WI38 (cell line): ENCODE measurements around the gene FAM217B.

Experiments used
- H3K4me3 ChIP-seq: 2 replicates; pipeline ENCODE4 v1.5.1; 2011; ENCODE audit warnings: low read depth, mild to moderate bottlenecking, control low read depth, low read length
- TF ChIP-seq, protein P1 (sequence below): IDR thresholded peaks from 2 replicates; pipeline ENCODE4 v1.5.1; 2012; ENCODE audit warnings: low read depth, mild to moderate bottlenecking, control low read depth, low read length

The FAM217B gene

DNA sequence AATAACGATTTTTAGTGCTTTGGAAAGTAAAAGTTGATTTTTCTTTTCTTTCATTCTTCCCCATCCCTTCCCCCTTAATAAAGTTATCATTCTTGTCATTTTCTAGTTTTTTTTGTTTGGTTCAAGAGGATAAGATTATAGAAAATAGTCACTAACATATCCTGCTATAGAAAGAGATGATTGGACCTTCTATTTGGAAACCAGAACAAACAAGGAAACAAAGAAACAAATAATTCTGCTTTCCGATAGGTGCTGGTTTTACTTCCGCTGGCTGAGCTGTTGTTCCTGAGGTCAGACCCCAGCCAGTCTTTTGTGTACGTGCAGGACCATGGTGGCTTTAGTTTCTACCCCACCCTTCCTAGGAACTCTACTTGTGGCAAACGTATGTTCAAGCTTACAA lies 17.9 kb downstream of the FAM217B start, which contains the start of gene CDH26:
Gene CDH26 (plus strand): TSS at position 301 of the 400 bp plus-strand sequence. CDS start 304 bp downstream, outside the sequence.
- H3K4me3 ChIP-seq, result no peak within 1 kb of the TSS
- TF ChIP-seq, protein P1, sequence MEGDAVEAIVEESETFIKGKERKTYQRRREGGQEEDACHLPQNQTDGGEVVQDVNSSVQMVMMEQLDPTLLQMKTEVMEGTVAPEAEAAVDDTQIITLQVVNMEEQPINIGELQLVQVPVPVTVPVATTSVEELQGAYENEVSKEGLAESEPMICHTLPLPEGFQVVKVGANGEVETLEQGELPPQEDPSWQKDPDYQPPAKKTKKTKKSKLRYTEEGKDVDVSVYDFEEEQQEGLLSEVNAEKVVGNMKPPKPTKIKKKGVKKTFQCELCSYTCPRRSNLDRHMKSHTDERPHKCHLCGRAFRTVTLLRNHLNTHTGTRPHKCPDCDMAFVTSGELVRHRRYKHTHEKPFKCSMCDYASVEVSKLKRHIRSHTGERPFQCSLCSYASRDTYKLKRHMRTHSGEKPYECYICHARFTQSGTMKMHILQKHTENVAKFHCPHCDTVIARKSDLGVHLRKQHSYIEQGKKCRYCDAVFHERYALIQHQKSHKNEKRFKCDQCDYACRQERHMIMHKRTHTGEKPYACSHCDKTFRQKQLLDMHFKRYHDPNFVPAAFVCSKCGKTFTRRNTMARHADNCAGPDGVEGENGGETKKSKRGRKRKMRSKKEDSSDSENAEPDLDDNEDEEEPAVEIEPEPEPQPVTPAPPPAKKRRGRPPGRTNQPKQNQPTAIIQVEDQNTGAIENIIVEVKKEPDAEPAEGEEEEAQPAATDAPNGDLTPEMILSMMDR, result no peak

DNA sequence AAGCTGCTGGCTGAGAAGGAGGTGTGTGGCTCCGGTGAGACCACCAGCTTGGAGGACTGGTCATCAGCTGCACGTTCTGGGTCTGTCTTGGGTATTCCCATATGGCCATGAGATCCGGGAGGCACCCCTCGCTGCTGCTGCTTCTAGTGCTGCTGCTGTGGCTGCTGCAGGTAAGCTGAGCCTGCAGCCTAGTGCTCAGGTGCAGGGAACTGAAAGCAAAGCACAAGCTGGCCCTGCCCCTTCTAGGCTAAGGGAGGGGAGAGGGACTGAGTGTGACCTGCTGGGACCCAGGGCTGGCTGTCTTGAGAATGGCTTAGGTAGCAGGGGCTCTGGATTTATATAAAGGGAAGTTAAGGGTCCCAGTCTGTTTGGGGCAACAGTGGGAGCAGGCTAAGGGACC lies 18.4 kb downstream of the FAM217B start:
- H3K4me3 ChIP-seq, result no peak overlapping the region
- TF ChIP-seq, protein P1, result no peak

DNA sequence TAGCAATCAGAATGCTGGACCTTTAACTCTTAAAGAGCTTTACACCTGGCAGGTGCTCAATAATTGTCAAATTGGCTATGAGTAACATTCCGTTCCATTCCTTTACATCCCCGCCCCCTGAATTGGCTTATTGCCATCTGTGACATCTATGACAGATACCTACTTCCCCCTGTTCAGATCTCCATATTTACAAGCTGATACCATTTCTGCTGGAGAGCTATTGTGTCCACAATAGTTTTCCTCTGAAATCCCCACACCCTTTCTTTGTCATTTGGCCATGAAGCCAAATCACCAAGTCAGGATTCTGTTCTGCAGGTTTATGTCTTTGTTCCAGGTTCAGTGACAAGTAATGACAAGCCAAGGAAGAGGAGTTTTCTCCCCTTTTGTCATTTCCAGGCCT lies 21.2 kb downstream of the FAM217B start:
- TF ChIP-seq, protein P1, result no peak
- no peak overlapping the region for H3K4me3 ChIP-seq

DNA sequence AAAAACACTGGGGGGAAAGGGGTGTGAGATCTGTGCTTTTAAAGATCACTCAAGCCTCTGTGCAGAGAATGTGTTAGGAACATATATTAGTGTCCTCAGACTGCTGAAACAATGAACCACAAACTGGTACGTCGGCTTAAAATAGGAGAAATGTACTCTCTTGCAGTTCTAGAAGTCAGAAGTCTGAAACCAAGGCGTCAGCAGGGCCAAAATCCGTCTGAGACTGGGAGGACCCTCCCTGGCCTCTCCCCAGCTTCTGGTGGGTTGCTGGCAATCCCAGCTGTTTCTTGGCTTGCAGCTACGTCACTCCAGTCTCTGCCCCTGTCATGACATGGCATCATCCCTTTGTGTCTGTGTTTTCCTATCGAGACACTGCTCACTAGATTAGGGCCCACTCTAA lies 22.0 kb downstream of the FAM217B start:
- H3K4me3 ChIP-seq, result no peak overlapping the region
- TF ChIP-seq, protein P1, result no peak

DNA sequence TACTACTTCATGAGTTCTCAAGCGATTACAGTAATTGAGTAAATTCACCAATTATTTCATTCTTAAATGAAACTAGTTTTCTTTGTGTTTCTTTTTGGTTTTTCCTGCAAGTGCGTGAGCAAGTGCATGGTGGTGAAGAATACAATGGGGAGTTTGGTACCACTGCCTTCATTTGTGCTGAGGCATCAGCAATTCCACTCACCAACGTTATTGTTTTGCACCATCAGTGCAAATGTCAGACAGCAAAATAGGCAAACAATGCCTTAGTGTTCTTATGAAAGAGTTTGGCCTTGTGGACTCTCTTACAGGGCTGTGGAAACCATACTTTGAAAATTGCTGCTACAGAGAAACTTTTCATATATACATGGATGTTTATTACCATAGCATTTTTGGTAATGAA lies 26.2 kb downstream of the FAM217B start:
- H3K4me3 ChIP-seq, result no peak overlapping the region
- TF ChIP-seq, protein P1, result no peak

DNA sequence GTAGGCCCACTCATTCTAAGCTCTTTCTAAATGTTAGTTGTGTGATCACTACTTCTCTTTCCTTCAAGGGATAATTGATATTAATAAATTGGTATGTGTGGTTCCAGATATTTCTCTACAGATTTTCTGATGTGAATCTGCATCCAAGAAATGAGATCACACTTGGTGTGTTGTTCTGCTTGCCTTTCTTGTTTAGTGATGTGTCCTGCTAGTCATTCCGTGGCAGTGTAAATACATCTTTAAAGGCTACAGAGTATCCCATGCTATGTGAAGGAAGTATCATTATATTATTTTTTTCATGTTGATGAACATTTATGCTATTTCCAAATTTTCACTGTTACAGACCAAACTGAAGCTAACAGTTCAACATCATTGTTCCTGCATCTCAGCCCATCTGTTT lies 31.2 kb downstream of the FAM217B start:
- H3K4me3 ChIP-seq, result no peak overlapping the region
- TF ChIP-seq, protein P1, result no peak

DNA sequence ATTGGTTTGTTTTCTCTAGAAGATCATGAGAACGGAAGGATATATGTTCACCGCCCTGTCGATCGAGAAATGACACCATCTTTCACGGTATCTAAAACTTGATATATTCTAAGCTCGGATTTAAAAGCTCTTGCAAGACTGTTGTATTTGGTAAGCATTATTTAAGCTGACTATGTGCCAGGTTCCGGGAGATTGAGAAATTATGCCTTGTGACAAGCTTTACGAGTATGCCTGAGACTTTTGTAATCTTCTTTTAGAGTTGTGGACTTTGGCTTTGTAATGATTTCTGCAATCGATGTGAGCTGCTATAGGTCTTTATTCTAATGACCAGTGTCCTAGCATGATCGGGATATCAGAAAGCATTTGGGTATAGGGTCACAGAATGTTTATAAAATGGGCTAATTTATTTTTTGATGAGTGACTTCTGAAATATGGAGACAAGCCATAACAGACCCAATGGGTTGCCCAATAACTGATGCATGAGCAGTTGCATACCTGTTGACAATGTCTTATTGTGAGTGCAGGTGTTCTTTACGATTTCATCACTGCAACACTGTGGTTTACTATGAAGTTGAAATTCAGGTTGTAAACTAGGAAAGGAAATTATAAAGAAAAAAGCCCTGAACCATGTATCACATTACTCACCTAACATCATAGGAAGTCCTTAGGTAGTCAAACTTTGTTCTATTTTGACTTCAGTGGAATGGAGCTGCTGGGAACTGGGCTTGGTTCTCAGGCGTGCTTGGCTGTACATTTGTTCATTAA lies 32.0 kb downstream of the FAM217B start:
- no peak overlapping the region for H3K4me3 ChIP-seq
- TF ChIP-seq, protein P1, result no peak
